ENCODE measurements around the gene DOCK4.

DNA sequence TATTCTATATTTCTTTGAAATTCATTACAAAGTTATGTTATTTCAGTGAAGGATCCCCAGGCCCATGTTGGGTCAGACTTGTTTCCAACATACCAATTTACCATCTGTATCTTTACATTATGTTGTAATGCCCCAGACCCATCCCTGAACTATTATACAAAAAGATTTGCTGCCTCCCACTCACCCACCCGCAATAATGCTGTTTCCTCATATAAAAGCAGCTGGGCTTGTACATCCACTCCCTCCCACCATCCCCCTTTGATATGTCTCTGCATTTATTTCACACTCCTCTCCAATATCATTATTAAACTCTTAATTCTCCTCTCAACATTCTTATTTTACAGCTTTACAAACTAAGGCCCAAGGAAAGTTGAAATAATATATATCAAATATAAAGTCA is 153.7 kb downstream of the DOCK4 start:
- TF ChIP-seq, protein P1, sequence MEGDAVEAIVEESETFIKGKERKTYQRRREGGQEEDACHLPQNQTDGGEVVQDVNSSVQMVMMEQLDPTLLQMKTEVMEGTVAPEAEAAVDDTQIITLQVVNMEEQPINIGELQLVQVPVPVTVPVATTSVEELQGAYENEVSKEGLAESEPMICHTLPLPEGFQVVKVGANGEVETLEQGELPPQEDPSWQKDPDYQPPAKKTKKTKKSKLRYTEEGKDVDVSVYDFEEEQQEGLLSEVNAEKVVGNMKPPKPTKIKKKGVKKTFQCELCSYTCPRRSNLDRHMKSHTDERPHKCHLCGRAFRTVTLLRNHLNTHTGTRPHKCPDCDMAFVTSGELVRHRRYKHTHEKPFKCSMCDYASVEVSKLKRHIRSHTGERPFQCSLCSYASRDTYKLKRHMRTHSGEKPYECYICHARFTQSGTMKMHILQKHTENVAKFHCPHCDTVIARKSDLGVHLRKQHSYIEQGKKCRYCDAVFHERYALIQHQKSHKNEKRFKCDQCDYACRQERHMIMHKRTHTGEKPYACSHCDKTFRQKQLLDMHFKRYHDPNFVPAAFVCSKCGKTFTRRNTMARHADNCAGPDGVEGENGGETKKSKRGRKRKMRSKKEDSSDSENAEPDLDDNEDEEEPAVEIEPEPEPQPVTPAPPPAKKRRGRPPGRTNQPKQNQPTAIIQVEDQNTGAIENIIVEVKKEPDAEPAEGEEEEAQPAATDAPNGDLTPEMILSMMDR (conservative IDR thresholded peaks at IDR 0.05; ENCODE audit: low read length): no peak
- TF ChIP-seq EZH2phosphoT487 (IDR thresholded peaks at IDR 0.05; ENCODE audit: borderline replicate concordance): no peak
